ENCODE data around the gene CDH13.

DNA sequence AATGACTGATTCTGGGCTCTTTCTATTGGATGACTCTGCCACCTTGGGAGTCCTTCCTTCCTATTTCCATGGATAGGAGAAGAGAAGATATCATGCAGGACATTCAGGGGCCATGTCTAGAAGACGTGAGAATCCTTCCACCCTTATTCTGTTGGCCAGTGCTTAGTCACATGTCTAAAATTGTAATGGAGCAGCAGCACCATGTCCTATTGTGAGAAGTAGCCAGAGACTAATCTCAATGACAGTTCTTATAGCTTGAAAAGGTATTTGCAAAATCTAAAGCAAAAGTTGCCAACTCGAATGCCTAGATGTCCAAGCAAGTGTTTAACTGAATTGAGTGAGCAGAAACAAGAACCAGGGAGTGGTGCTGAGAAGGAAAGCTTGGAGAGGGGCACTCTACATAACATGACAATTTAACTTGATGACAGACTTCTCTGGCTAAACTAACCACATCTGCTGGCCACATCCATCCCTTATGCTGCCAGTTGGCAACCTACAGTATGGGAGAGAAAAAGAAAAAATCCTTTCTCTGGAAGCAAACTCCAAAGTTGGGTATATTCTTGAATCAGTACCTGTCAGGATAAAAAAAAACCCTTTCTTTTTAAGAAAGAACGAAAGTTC lies 225.7 kb downstream of the CDH13 start:
- TF ChIP-seq CHD7 (IDR thresholded peaks at IDR 0.05; ENCODE audit: insufficient replicate concordance, low read length) = no peak
- no peak for TF ChIP-seq CTCF (IDR thresholded peaks at IDR 0.05; ENCODE audit: control extremely low read depth in 1 of 3, insufficient read depth in 1 of 3, low read depth in 1 of 3, low read length in 3 of 3)
- no peak for TF ChIP-seq JUN (IDR thresholded peaks at IDR 0.05; ENCODE audit: low read depth, low read length)
- TF ChIP-seq NANOG (IDR thresholded peaks at IDR 0.05; ENCODE audit: insufficient read depth, low read depth, low read length, poor library complexity, severe bottlenecking) = no peak
- no peak for TF ChIP-seq MAFK (IDR thresholded peaks at IDR 0.05; ENCODE audit: low read depth, low read length)
- no peak for TF ChIP-seq TEAD4 (IDR thresholded peaks at IDR 0.05; ENCODE audit: low read depth, low read length)
- no peak for TF ChIP-seq POLR2AphosphoS5 (IDR thresholded peaks at IDR 0.05; ENCODE audit: low read depth, low read length)
- no peak for TF ChIP-seq RAD21 (IDR thresholded peaks at IDR 0.05 in 1 of 2, conservative IDR thresholded peaks at IDR 0.05 in 1 of 2; ENCODE audit: low read depth in 2 of 2, low read length in 2 of 2)
- TF ChIP-seq SAP30 (IDR thresholded peaks at IDR 0.05; ENCODE audit: insufficient read depth, insufficient replicate concordance, low read length) = no peak
- no peak for TF ChIP-seq SUZ12 (IDR thresholded peaks at IDR 0.05; ENCODE audit: low read length)
- TF ChIP-seq POLR2A (IDR thresholded peaks at IDR 0.05; ENCODE audit: control extremely low read depth in 1 of 2, low read depth in 2 of 2, low read length in 2 of 2) = no peak
- no peak for TF ChIP-seq PHF8 (conservative IDR thresholded peaks at IDR 0.05; ENCODE audit: low read depth, low read length)
- TF ChIP-seq CHD2 (IDR thresholded peaks at IDR 0.05; ENCODE audit: low read length) = no peak
